ENCODE measurements around the gene WNT9B. TPM values are rescaled to one million over a fixed set of nuclear protein-coding genes. Genes with fewer than 3 reads are reported as not detected.

Gene WNT9B
- total RNA-seq, 4 donors from 2014 or later, result 0.27 to 0.59 TPM; not detected in 2

- Histone ChIP-seq H3K4me1 (peaks cover 0 to 13% of the 10 kb centered on the region in 2 donors), H3K27ac (no peak overlapping the region), H3K9me3 (no peaks in the 10 kb centered on the region), H3K27me3 (peaks cover 0 to 4% of the 10 kb centered on the region in 2 donors), H3K4me3 (no peak overlapping the region), H3K36me3 (no peaks in the 10 kb centered on the region)
- intact Hi-C loops (cut with DNase I; ENCODE audit: low total_unique reads), result no loop called here
- DNase-seq, result no peak
- TF ChIP-seq, protein P1, sequence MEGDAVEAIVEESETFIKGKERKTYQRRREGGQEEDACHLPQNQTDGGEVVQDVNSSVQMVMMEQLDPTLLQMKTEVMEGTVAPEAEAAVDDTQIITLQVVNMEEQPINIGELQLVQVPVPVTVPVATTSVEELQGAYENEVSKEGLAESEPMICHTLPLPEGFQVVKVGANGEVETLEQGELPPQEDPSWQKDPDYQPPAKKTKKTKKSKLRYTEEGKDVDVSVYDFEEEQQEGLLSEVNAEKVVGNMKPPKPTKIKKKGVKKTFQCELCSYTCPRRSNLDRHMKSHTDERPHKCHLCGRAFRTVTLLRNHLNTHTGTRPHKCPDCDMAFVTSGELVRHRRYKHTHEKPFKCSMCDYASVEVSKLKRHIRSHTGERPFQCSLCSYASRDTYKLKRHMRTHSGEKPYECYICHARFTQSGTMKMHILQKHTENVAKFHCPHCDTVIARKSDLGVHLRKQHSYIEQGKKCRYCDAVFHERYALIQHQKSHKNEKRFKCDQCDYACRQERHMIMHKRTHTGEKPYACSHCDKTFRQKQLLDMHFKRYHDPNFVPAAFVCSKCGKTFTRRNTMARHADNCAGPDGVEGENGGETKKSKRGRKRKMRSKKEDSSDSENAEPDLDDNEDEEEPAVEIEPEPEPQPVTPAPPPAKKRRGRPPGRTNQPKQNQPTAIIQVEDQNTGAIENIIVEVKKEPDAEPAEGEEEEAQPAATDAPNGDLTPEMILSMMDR (IDR thresholded peaks at IDR 0.05), result no peak
- no peak for TF ChIP-seq POLR2A (IDR thresholded peaks at IDR 0.05)
Measured at GRCh38 chr17:46847204-46848191, 3.9 kb upstream of the WNT9B start.

DNA sequence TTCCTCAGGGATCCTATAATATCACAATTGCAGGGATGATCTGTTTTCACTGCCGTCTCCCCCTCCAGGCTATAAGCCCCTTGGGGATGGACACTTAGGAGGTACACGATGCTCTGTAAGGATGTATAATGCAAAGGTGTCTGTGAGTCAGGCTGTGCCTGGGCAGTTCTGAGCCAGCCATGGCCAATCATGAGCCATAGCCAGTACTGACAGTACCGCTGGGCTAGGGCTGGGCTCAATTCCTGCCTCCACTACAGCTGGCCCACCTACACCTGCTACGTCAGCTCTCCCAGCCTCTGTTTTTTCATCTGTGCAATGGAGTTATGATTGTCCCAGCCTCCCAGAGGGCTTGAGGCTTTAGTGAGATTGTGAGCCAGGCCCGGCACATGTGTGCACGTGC, 2.8 kb upstream of the WNT9B start:
- no peak for TF ChIP-seq POLR2A (IDR thresholded peaks at IDR 0.05)
- TF ChIP-seq, protein P1 (IDR thresholded peaks at IDR 0.05), result no peak
- peaks cover 3 to 4% of the 10 kb centered on the region in 2 donors for H3K27me3 ChIP-seq

GRCh38 chr17:46850688-46851028, 725 bp upstream of the WNT9B start:
- TF ChIP-seq POLR2A (IDR thresholded peaks at IDR 0.05), result no peak
- TF ChIP-seq, protein P1 (IDR thresholded peaks at IDR 0.05), result no peak
- H3K27ac ChIP-seq, result no peak overlapping the region
- intact Hi-C loops (cut with DNase I; ENCODE audit: low total_unique reads), result no loop called here
- no peak overlapping the region for H3K4me3 ChIP-seq
- no peaks in the 10 kb centered on the region for H3K36me3 ChIP-seq
- DNase-seq, result no peak
- peaks cover 0 to 13% of the 10 kb centered on the region in 2 donors for H3K4me1 ChIP-seq
- H3K9me3 ChIP-seq, result no peaks in the 10 kb centered on the region
- peaks cover 3 to 4% of the 10 kb centered on the region in 2 donors for H3K27me3 ChIP-seq

More for the DNA sequence above, 2.8 kb upstream of the WNT9B start:
- Histone ChIP-seq H3K9me3 (no peaks in the 10 kb centered on the region), H3K4me1 (peaks cover 0 to 13% of the 10 kb centered on the region in 2 donors), H3K36me3 (no peaks in the 10 kb centered on the region), H3K27ac (no peak overlapping the region), H3K4me3 (no peak overlapping the region)
- intact Hi-C loops (cut with DNase I; ENCODE audit: low total_unique reads), result no loop called here
- no peak for DNase-seq

- H3K9me3 ChIP-seq, result no peaks in the 10 kb centered on the region
- TF ChIP-seq, protein P1 (IDR thresholded peaks at IDR 0.05), result no peak
- TF ChIP-seq POLR2A (IDR thresholded peaks at IDR 0.05), result no peak
- H3K27ac ChIP-seq, result no peak overlapping the region
- intact Hi-C loops (cut with DNase I; ENCODE audit: low total_unique reads), result no loop called here
- H3K36me3 ChIP-seq, result no peaks in the 10 kb centered on the region
- H3K27me3 ChIP-seq, result peaks cover 3 to 4% of the 10 kb centered on the region in 2 donors
- no peak for DNase-seq
- H3K4me3 ChIP-seq, result no peak overlapping the region
- H3K4me1 ChIP-seq, result peaks cover 0 to 13% of the 10 kb centered on the region in 2 donors
Measured at GRCh38 chr17:46853896-46854444, 2.6 kb downstream of the WNT9B start.

GRCh38 chr17:46854515-46854914, 3.1 kb downstream of the WNT9B start:
- Histone ChIP-seq H3K9me3 (no peaks in the 10 kb centered on the region), H3K27me3 (peaks cover 3 to 4% of the 10 kb centered on the region in 2 donors), H3K27ac (no peak overlapping the region), H3K4me3 (no peak overlapping the region), H3K4me1 (peaks cover 0 to 13% of the 10 kb centered on the region in 2 donors), H3K36me3 (no peaks in the 10 kb centered on the region)
- TF ChIP-seq, protein P1 (IDR thresholded peaks at IDR 0.05), result no peak
- TF ChIP-seq POLR2A (IDR thresholded peaks at IDR 0.05), result no peak
- DNase-seq, result no peak
- intact Hi-C loops (cut with DNase I; ENCODE audit: low total_unique reads), result no loop called here

Measured in uterus (tissue), 4 donors.